H1 (cell line): ENCODE data around the gene MAP3K14. TPM values are rescaled to one million over a fixed set of nuclear protein-coding genes. Genes with fewer than 3 reads are reported as not detected.

Experiments
- polyA plus RNA-seq, 7 experiments: library from polyadenylated mRNA; depleted of rRNA in 3 of 7; stranded (reverse) in 5 of 7; unstranded in 2 of 7; fragments of >200 nt in 5 of 7; fragments of 200-250 nt in 2 of 7; gene quantifications; 1 replicate in 5 of 7; 2 replicates in 1 of 7; 4 replicates in 1 of 7; pipeline versions ENCODE4 v1.2.1 to v1.2.3, GENCODE V29; 2011 to 2013; ENCODE audit warnings: missing spikeins in 2 of 7, mixed read lengths in 2 of 7
- total RNA-seq: library from RNA; stranded (reverse); fragmentation: NEBNext Ultra II Directional; extraction: Animal tissue kit (Norgen Biotek cat#: 25700); gene quantifications from 2 replicates; pipeline ENCODE4 v1.2.1, GENCODE V29; 2021
- TF ChIP-seq, protein P1 (sequence below): IDR thresholded peaks from 2 replicates; pipeline ENCODE4 v1.6.1; 2011; ENCODE audit warnings: low read length, improper control_type of control experiment

Gene MAP3K14
- total and polyA plus RNA-seq, 2 of the 8 experiments (the other 6 are each of a cell fraction or from before 2014, with no cell fraction given), result 5.2 to 6.1 TPM

DNA sequence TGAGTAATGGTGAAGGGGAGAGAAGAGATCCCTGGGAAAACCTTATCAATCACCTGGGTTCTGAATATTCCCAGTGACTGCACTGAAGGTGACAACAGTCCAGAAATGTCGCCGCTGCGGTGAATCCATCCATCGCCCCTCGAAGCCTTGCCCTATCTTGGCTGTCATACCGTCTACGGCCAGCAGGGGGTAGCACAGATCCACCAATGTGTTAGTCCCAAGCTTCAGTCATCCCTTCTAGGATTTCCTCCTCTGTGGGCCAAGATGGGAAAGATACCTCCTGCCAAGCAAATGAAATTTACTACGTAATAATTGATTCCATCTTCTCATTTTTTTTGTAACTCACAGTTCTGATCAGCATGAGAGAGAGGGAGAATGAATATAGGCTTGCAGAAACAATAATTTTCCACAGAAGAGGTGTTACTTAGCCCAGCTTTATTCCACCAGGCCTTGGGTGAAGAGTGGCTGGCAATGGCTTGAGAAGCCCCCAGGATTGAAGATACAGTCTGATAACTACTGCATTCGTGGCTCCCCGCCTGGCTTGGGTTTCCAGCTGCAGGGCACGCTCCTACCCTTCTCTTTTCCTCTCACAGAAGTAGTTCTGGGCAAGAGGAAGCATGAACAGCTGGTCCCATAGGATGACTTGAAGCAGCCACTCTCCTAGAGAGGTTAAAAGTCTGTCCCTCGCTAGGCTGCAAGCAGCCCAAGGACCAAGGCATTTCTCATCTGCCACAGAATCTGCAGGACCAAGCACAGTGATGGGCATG lies 97.7 kb downstream of the MAP3K14 start (continued):
- TF ChIP-seq, protein P1, sequence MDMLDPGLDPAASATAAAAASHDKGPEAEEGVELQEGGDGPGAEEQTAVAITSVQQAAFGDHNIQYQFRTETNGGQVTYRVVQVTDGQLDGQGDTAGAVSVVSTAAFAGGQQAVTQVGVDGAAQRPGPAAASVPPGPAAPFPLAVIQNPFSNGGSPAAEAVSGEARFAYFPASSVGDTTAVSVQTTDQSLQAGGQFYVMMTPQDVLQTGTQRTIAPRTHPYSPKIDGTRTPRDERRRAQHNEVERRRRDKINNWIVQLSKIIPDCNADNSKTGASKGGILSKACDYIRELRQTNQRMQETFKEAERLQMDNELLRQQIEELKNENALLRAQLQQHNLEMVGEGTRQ, result no peak

Other genes with a start within 250 kb of the MAP3K14 start
- 42.7 and 48.1 TPM in 2 replicates for gene PLCD3, start 184.5 kb downstream of the MAP3K14 start, total RNA-seq
- gene PLCD3, start 184.5 kb downstream of the MAP3K14 start, polyA plus RNA-seq (2011; rRNA removed), result 26.5 and 32.3 TPM in 2 replicates
- 9.3 and 10.7 TPM in 2 replicates for gene ACBD4, start 181.3 kb downstream of the MAP3K14 start, total RNA-seq
- 7.3 and 14.2 TPM in 2 replicates for gene ACBD4, start 181.3 kb downstream of the MAP3K14 start, polyA plus RNA-seq (2011; rRNA removed)
- gene HEXIM1, start 168.5 kb downstream of the MAP3K14 start, total RNA-seq, result 36.9 and 38.3 TPM in 2 replicates
- gene HEXIM1, start 168.5 kb downstream of the MAP3K14 start, polyA plus RNA-seq (2011; rRNA removed), result 9.1 and 11.1 TPM in 2 replicates
- 13.2 and 13.9 TPM in 2 replicates for gene HEXIM2, start 155.1 kb downstream of the MAP3K14 start, total RNA-seq
- gene HEXIM2, start 155.1 kb downstream of the MAP3K14 start, polyA plus RNA-seq (2011; rRNA removed), result 7.5 and 10.6 TPM in 2 replicates
- 8.6 and 9.8 TPM in 2 replicates for gene FMNL1, start 95.1 kb downstream of the MAP3K14 start, total RNA-seq
- gene FMNL1, start 95.1 kb downstream of the MAP3K14 start, polyA plus RNA-seq (2011; rRNA removed), result 2.5 and 5.3 TPM in 2 replicates
- gene SPATA32, start 54.9 kb downstream of the MAP3K14 start, total RNA-seq, result not detected in 2 replicates
- 0.11 and 0.24 TPM in 2 replicates for gene SPATA32, start 54.9 kb downstream of the MAP3K14 start, polyA plus RNA-seq (2011; rRNA removed)
- gene ARHGAP27, start 115.8 kb upstream of the MAP3K14 start, total RNA-seq, result 13.1 TPM in 2 replicates
- gene ARHGAP27, start 115.8 kb upstream of the MAP3K14 start, polyA plus RNA-seq (2011; rRNA removed), result 11.6 and 15.9 TPM in 2 replicates
- 17.9 and 21.9 TPM in 2 replicates for gene PLEKHM1, start 173.7 kb upstream of the MAP3K14 start, total RNA-seq
- 7.6 and 15.3 TPM in 2 replicates for gene PLEKHM1, start 173.7 kb upstream of the MAP3K14 start, polyA plus RNA-seq (2011; rRNA removed)